Amygdala (tissue), 56 donors: ENCODE data around the gene FCRL6.

Source experiments
- DNase-seq, 56 donors: peaks; one replicate each; lab custom pipeline; 2025; lab: John Stamatoyannopoulos, UW

Gene FCRL6

DNA sequence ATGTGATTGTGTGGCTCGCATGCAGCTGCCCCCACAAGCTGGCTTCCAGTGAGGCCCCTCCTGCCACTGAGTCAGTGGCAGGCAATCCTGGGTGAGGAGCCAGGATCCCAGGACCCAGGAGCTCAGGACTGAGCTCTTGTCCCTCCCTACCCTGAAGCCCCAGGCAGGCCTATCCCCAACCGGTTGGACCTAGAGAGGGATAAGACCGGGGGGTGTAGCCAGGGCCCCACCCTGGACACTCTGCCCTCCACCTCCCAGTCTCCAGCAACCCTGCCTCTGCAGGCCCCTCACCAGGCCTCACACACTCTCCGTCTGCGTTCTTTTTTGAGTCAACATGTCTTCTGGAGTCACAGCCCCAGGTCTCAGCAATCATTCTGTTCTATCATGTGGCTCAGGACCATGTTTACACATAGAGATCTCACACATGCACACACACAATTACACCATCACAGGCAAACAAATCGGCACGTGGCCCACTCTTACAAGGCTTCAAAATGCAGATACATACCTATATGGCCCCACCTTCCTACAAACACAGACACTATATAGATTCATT, 57.7 kb downstream of the FCRL6 start:
- DNase-seq = no peak

DNA sequence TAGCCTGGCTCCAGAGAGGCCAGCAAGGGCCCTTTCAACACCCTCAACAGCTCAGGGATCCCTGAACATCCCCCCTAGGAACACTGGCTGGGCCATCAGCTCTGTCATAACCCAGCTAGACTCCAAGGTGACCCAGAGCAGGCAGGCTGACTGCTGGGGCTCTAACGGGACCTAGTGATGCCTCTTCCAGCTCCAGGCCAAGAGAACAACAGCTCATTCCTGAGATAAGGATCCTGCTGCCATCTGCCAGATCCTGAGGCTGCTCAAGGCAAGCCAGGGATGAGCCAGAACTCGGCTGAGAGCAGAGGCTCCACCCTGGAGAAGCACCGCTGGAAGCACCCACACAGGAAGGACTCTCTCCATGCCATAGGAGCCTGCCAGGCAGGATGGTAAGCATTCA, 58.3 kb downstream of the FCRL6 start:
- DNase-seq = no peak

DNA sequence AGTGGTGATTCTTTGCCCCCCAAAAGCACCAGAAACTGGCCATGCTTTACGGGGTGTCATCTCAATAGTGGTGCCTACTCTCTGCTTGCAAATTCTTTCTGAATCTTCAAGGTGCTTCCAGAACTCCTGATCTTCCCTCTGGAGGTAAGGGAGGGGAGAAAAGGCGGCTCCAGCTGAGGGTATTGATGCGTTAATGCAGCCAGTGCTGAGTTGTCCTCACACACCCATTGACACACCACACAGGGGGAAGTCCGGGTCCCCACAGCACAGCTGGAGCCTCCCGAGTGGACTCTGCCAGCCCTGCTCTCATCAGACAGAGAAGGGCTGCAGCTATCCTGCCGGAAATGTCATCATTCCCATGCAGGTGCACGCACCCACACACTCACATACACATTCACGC, 59.1 kb downstream of the FCRL6 start:
- no peak for DNase-seq

DNA sequence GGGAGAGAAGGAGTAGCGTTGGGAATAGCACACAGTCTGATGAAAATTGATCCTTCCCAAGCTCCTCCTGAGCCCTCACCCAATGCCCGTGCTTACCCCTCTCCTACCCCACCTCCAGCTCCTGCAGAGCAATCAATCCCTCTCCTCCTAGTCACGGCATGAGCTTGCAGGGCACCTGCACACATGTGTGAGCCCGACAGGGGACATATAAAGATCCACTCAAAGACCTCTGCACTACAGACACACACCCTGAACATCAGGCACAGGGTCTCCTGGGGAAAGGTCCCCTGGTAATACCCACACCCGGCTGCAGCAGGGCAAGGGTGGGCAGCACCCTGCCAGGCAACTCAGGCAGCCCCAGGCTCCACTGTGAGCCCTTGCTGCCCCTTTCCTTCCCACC, 59.9 kb downstream of the FCRL6 start:
- DNase-seq = no peak

DNA sequence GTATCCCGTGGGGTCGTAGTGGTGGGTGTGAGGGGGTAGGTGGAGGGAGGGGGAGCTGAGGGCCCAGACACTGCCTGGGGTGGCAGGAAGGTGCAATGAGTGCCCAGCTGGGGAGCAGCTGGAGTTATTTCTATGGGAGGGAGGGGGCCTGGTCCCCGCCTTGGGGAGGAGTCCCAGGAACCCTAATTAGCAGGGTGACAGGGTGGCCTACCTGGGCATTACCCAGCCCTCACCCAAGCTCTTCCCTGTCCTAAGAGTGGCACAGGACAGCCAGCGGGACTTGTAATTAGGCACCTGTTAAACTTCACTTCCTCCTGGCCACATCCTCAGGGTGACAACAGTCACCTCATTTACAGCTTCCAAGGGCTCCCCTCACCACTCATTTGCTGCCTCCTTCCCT, 60.4 kb downstream of the FCRL6 start, which contains the start of gene VSIG8:
Gene VSIG8, minus strand, starts transcription at position 101 of the 400 bp plus-strand sequence. CDS start 136 bp downstream, outside the sequence.
- no peak for DNase-seq

DNA sequence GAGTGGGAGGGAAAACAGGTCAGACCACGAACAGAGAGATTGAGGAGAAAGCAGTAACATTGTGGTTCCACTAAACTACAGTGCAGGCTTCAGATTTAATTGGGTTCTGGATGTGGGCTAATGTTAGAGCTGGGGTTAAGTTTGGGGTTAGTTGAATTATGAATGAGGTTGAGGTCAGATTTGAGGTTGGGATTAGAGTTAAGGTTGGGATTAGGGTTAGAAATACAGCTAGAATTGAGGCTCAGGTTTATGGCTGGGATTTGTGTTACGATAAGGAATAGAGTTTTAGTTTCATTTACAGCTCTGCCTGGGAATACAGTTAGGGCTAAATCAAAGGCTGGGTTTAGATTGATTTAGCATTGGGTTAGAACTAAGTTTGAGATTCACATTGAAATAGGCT, 62.1 kb downstream of the FCRL6 start:
- DNase-seq = no peak
